ENCODE measurements around the gene B4GALT7.

GRCh38 chr5:177610131-177610769 is 10.3 kb downstream of the B4GALT7 start:
- TF ChIP-seq CTCF (IDR thresholded peaks at IDR 0.05) (no peak), POLR2A (IDR thresholded peaks at IDR 0.05) (no peak)

All from tibial nerve (tissue), 3 donors.